A549 (cell line): Measurements from ENCODE around the gene PEX16. TPM values are rescaled to one million over a fixed set of nuclear protein-coding genes. Genes with fewer than 3 reads are reported as not detected.
A peak's percentile ranks its signal among the peaks of the same experiment; 100 is the strongest.

Experiments
- ATAC-seq, 2 experiments: fragments of 200-7000 bp in 1 of 2; fragments of >200 bp in 1 of 2; cut with Nextera tagmentation in 1 of 2; cut with Tn5 transposase in 1 of 2; 3 replicates each; pipeline versions ENCODE4 v1.8.0 to v1.9.1; 2018 to 2020; ENCODE audit warnings: mild to moderate bottlenecking in 1 of 2, moderate library complexity in 1 of 2
- CTCF ChIA-PET: fragments of 300-600 bp; sonication (Branson Sonifier 250); formaldehyde crosslinking; extraction: SDS; loops from one replicate; lab custom pipeline; 2021; ENCODE audit warnings: antibody characterized with exemption, inconsistent platforms; lab: Yijun Ruan, JAX
- POLR2A ChIA-PET: fragments of 350-600 bp; formaldehyde crosslinking; extraction: SDS; loops from one replicate; lab custom pipeline; 2021; ENCODE audit warnings: antibody characterized with exemption, inconsistent platforms; lab: Yijun Ruan, JAX
- DNase-seq, 2 experiments: peaks; one replicate each; pipeline versions ENCODE4 v3.0.0 to v3.0.0-alpha.2; 2011 to 2016; ENCODE audit warnings: low read depth in 1 of 2, low spot score in 1 of 2
- FAIRE-seq: peaks from 2 replicates; lab custom pipeline; 2011; peaks lifted over from hg19 to GRCh38; lab: Jason Lieb, UNC
- H3K27ac ChIP-seq, 2 experiments: fragments of >200 bp; sonication (Bioruptor Twin); formaldehyde crosslinking; 3 replicates each; pipeline ENCODE4 v1.5.1; 2016 to 2017
- H3K4me1 ChIP-seq: fragments of >200 bp; sonication (Bioruptor Twin); formaldehyde crosslinking; 3 replicates; pipeline ENCODE4 v1.6.1; 2016
- H3K4me2 ChIP-seq: fragments of >200 bp; sonication (Bioruptor Twin); formaldehyde crosslinking; 3 replicates; pipeline ENCODE4 v1.6.1; 2016
- H3K4me3 ChIP-seq: fragments of >200 bp; sonication (Bioruptor Twin); formaldehyde crosslinking; 3 replicates; pipeline ENCODE4 v1.5.1; 2016
- H3K9me3 ChIP-seq: fragments of >200 bp; sonication (Bioruptor Twin); formaldehyde crosslinking; 3 replicates; pipeline ENCODE4 v1.6.1; 2016
- ATOH8 ChIP-seq: fragments of 250-450 bp; sonication (Bioruptor Pico); IDR thresholded peaks from 2 replicates; pipeline ENCODE4 v1.5.0; 2020; ENCODE audit warnings: low read depth, mild to moderate bottlenecking, moderate library complexity
- BHLHE40 ChIP-seq: IDR thresholded peaks from 2 replicates; pipeline ENCODE4 v1.6.1; 2012; ENCODE audit warnings: low read depth, low read length, inconsistent platforms
- CBX2 ChIP-seq: fragments of 200-600 bp; sonication (generic); IDR thresholded peaks from 2 replicates; pipeline ENCODE4 v1.6.1; 2016; ENCODE audit warnings: low read depth, mild to moderate bottlenecking, borderline replicate concordance
- CBX8 ChIP-seq: fragments of 200-600 bp; sonication (generic); IDR thresholded peaks from 2 replicates; pipeline ENCODE4 v1.6.1; 2016
- CHD4 ChIP-seq: fragments of 200-600 bp; sonication (generic); IDR thresholded peaks from 2 replicates; pipeline ENCODE4 v1.6.1; 2016; ENCODE audit warnings: antibody characterized with exemption, mild to moderate bottlenecking, borderline replicate concordance
- E2F6 ChIP-seq: IDR thresholded peaks from 2 replicates; pipeline ENCODE4 v1.6.1; 2012; ENCODE audit warnings: low read depth, borderline replicate concordance
- EHMT2 ChIP-seq: fragments of 200-600 bp; sonication (generic); IDR thresholded peaks from 2 replicates; pipeline ENCODE4 v1.6.1; 2016; ENCODE audit warnings: antibody characterized with exemption, low read depth, mild to moderate bottlenecking, moderate library complexity
- FOSB ChIP-seq: fragments of 250-450 bp; sonication (Bioruptor Pico); IDR thresholded peaks from 2 replicates; pipeline ENCODE4 v1.5.0; 2020; ENCODE audit warnings: mild to moderate bottlenecking, moderate library complexity
- GATA3 ChIP-seq: IDR thresholded peaks from 2 replicates; pipeline ENCODE4 v1.6.1; 2012; ENCODE audit warnings: borderline replicate concordance
- HEYL ChIP-seq: fragments of 250-450 bp; sonication (Bioruptor Pico); IDR thresholded peaks from 2 replicates; pipeline ENCODE4 v1.8.0; 2021; ENCODE audit warnings: mild to moderate bottlenecking, moderate library complexity
- HMGXB4 ChIP-seq: fragments of 250-450 bp; sonication (Bioruptor Pico); IDR thresholded peaks from 2 replicates; pipeline ENCODE4 v1.5.0; 2021; ENCODE audit warnings: mild to moderate bottlenecking, moderate library complexity, borderline replicate concordance
- HOXB13 ChIP-seq: fragments of 250-450 bp; sonication (Bioruptor Pico); IDR thresholded peaks from 2 replicates; pipeline ENCODE4 v1.5.0; 2020; ENCODE audit warnings: low read depth, mild to moderate bottlenecking, moderate library complexity
- JUNB ChIP-seq: fragments of >200 bp; sonication (Bioruptor Twin); formaldehyde crosslinking; IDR thresholded peaks from 2 replicates; pipeline ENCODE4 v1.6.1; 2016
- KDM5A ChIP-seq: fragments of 200-600 bp; sonication (generic); IDR thresholded peaks from 2 replicates; pipeline ENCODE4 v1.6.1; 2016; ENCODE audit warnings: antibody characterized with exemption, mild to moderate bottlenecking
- MYC ChIP-seq: IDR thresholded peaks from 2 replicates; pipeline ENCODE4 v1.6.1; 2012; ENCODE audit warnings: mild to moderate bottlenecking, inconsistent platforms, low read length, improper control_type of control experiment, borderline replicate concordance
- POLR2A ChIP-seq: IDR thresholded peaks from 2 replicates; pipeline ENCODE4 v1.6.1; 2012; ENCODE audit warnings: mild to moderate bottlenecking, low read length
- POLR2AphosphoS2 ChIP-seq: conservative IDR thresholded peaks from 2 replicates; pipeline ENCODE4 v1.6.1; 2012; ENCODE audit warnings: low read length, improper control_type of control experiment, inconsistent platforms
- RAD21 ChIP-seq, 2 experiments: fragments of >200 bp in 1 of 2; sonication (Bioruptor Twin) in 1 of 2; formaldehyde crosslinking in 1 of 2; IDR thresholded peaks in 1 of 2; conservative IDR thresholded peaks in 1 of 2; 2 replicates in 1 of 2; 3 replicates in 1 of 2; pipeline ENCODE4 v1.6.1; 2012 to 2018; ENCODE audit warnings: inconsistent platforms in 1 of 2
- RCOR1 ChIP-seq: fragments of 150-350 bp; IDR thresholded peaks from 2 replicates; pipeline ENCODE4 v1.6.1; 2014; ENCODE audit warnings: antibody characterized with exemption, low read length, low read depth
- RNF2 ChIP-seq: fragments of 200-600 bp; sonication (generic); IDR thresholded peaks from 2 replicates; pipeline ENCODE4 v1.6.1; 2016; ENCODE audit warnings: low read depth, mild to moderate bottlenecking, antibody characterized with exemption, moderate library complexity, borderline replicate concordance
- TFCP2L1 ChIP-seq: fragments of 250-450 bp; sonication (Bioruptor Pico); IDR thresholded peaks from 2 replicates; pipeline ENCODE4 v1.5.0; 2021; ENCODE audit warnings: mild to moderate bottlenecking
- USF2 ChIP-seq: fragments of 450-650 bp; IDR thresholded peaks from 2 replicates; pipeline ENCODE4 v1.6.1; 2014; ENCODE audit warnings: antibody characterized with exemption
- ZC3H11A ChIP-seq: fragments of 450-650 bp; IDR thresholded peaks from 2 replicates; pipeline ENCODE4 v1.6.1; 2014; ENCODE audit warnings: antibody characterized with exemption, mild to moderate bottlenecking
- ZNF302 ChIP-seq: fragments of 250-450 bp; sonication (Bioruptor Pico); IDR thresholded peaks from 2 replicates; pipeline ENCODE4 v1.9.0; 2021; ENCODE audit warnings: inconsistent platforms, mild to moderate bottlenecking, moderate library complexity
- WGBS: methylation state at CpG from one replicate; pipeline ENCODE4 v1.1.6; 2017; ENCODE audit errors: missing lambda C conversion rate; 5-methylcytosine and 5-hydroxymethylcytosine counted together
- polyA plus RNA-seq, 4 experiments: library from polyadenylated mRNA; depleted of rRNA in 3 of 4; stranded (reverse); fragments of >200 nt; fragmentation: RNase III in 1 of 4; extraction: RNeasy Plus Mini Kit Qiagen cat#74134 plus additional on column Dnase treatment in 1 of 4; gene quantifications; 2 replicates in 3 of 4; 3 replicates in 1 of 4; pipeline ENCODE4 v1.2.3, GENCODE V29; 2011 to 2017
- TF ChIP-seq, protein P1 (sequence below): fragments of >200 bp; sonication (Bioruptor Twin); formaldehyde crosslinking; IDR thresholded peaks from 3 replicates; pipeline ENCODE4 v1.6.1; 2016

Gene PEX16
- polyA plus RNA-seq, 2 of the 4 experiments (the other 2 are of a cell fraction) = 18.2 to 20.2 TPM

GRCh38 chr11:45927684-45928413, 10.2 kb upstream of the PEX16 start:
- Histone ChIP-seq H3K27ac (no peak overlapping the region), H3K4me2 (no peak overlapping the region)
- CTCF ChIA-PET = interaction anchor here (0.6 to 1.9 kb wide), 7 partner anchors 10 to 172 kb away, joined by 3 to 9 read pairs (median 3); partner anchors contain the start of gene PEX16
- WGBS = 86% methylated on average over 14 of the region's 27 CpGs
- POLR2A ChIA-PET = interaction anchor here (0.6 to 2.0 kb wide), 2 partner anchors 10 to 194 kb away, joined by 3 to 7 read pairs; partner anchors contain the start of gene PEX16
- ATAC-seq = no peak
- TF ChIP-seq RNF2 (no peak), BHLHE40 (no peak), CBX2 (no peak), FOSB (CRISPR knock-in tag) (no peak), HOXB13 (no peak), JUNB (no peak), ATOH8 (CRISPR knock-in tag) (no peak), TFCP2L1 (CRISPR knock-in tag) (no peak), HMGXB4 (no peak), MYC (no peak), RCOR1 (no peak), POLR2AphosphoS2 (no peak)
- TF ChIP-seq, protein P1, sequence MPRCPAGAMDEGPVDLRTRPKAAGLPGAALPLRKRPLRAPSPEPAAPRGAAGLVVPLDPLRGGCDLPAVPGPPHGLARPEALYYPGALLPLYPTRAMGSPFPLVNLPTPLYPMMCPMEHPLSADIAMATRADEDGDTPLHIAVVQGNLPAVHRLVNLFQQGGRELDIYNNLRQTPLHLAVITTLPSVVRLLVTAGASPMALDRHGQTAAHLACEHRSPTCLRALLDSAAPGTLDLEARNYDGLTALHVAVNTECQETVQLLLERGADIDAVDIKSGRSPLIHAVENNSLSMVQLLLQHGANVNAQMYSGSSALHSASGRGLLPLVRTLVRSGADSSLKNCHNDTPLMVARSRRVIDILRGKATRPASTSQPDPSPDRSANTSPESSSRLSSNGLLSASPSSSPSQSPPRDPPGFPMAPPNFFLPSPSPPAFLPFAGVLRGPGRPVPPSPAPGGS = no peak
- TF ChIP-seq, all 56 proteins: peak for 0
- DNase-seq (no peak), FAIRE-seq (no peak)
- H3K4me3 ChIP-seq = no peak overlapping the region
- no peaks in the 10 kb centered on the region for H3K9me3 ChIP-seq
- H3K4me1 ChIP-seq = peaks cover 11% of the 10 kb centered on the region

GRCh38 chr11:45927332-45927683, 9.6 kb upstream of the PEX16 start:
- Histone ChIP-seq H3K4me2 (no peak overlapping the region), H3K27ac (no peak overlapping the region), H3K4me3 (no peak overlapping the region), H3K9me3 (no peaks in the 10 kb centered on the region), H3K4me1 (peaks cover 11% of the 10 kb centered on the region)
- CTCF ChIA-PET = interaction anchor here (0.6 to 1.9 kb wide), 5 partner anchors 10 to 172 kb away, joined by 3 to 9 read pairs (median 3); partner anchors contain the start of gene PEX16
- no peak; a peak in 1 of 6 replicates for ATAC-seq
- no peak for DNase-seq
- TF ChIP-seq EHMT2 (no peak), RAD21 (conservative IDR thresholded peaks at IDR 0.05 in 1 of 2, IDR thresholded peaks at IDR 0.05 in 1 of 2) (no peak), FOSB (CRISPR knock-in tag) (no peak)
- POLR2A ChIA-PET = interaction anchor here (2.0 kb wide), 1 partner anchor 10 kb away, joined by 7 read pairs; the partner anchor contains the start of gene PEX16
- WGBS = 87% methylated on average over 15 of the region's 15 CpGs
- FAIRE-seq = no peak

DNA sequence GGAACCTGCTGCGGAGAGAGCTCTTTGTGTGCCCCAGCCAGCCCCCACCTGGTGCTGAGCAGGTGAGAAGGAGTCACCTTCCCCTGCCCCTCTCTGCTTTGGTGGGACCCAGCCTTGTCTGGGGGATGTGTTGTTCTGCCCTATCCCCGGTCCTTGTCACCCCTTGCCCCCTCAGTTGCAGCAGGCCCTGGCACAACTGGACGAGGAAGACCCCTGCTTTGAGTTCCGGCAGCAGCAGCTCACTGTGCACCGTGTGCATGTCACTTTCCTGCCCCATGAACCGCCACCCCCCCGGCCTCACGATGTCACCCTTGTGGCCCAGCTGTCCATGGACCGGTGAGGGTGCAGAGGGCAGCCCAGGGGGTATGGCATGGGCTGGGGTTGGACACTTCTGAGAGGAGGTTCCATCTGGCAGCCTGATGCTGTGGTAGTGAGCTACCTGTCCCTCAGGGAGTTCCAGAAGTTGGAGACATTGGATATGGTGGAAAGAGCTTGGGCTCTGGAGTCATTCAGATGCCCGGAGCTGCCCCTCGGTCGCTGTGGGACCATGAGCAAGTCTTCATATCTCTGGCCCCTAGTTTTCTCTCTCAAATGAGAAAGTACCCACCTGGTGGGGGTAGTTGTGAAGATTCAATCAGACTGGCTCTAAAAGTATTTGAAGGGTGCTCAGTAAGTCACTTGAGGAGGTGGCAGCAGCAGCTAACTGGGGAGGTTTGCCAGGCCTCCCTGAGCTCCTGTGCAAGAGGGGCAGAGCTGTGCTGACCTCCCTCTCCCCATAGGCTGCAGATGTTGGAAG, 9.1 kb upstream of the PEX16 start:
- ATAC-seq (peak; percentile 2; a peak in 1 of 6 replicates), DNase-seq (no peak), FAIRE-seq (no peak)
- Histone ChIP-seq H3K4me2 (no peak overlapping the region), H3K9me3 (no peaks in the 10 kb centered on the region), H3K27ac (no peak overlapping the region), H3K4me1 (peaks cover 11% of the 10 kb centered on the region), H3K4me3 (no peak overlapping the region)
- ChIA-PET CTCF (interaction anchor here (0.6 to 1.9 kb wide), 6 partner anchors 9 to 173 kb away, joined by 3 to 10 read pairs (median 4); partner anchors contain the start of gene PEX16), POLR2A (interaction anchor here (2.0 kb wide), 1 partner anchor 9 kb away, joined by 7 read pairs; the partner anchor contains the start of gene PEX16)
- TF ChIP-seq EHMT2 (no peak), CBX8 (no peak), HEYL (CRISPR knock-in tag) (no peak), USF2 (no peak), ZNF302 (CRISPR knock-in tag) (no peak), TFCP2L1 (CRISPR knock-in tag) (no peak), MYC (no peak), E2F6 (no peak), ZC3H11A (no peak), CHD4 (no peak), CBX2 (no peak), BHLHE40 (no peak), KDM5A (no peak), POLR2A (no peak), GATA3 (no peak)
- 90% methylated on average over 7 of the region's 12 CpGs for WGBS
